A673 (cell line): ENCODE results near the gene ARPP21. TPM values are rescaled to one million over a fixed set of nuclear protein-coding genes. Genes with fewer than 3 reads are reported as not detected.

Source experiments
- BruUV-seq: library from RNA; stranded (reverse); fragments of 400-500 nt; replicated peaks from 2 replicates; lab custom pipeline; 2021; lab: Mats Ljungman, UMichigan
- CTCF ChIA-PET: fragments of 300-600 bp; sonication (Branson Sonifier 250); formaldehyde crosslinking; loops from one replicate; lab custom pipeline; 2022; ENCODE audit warnings: antibody characterized with exemption; lab: Charles Lee
- POLR2A ChIA-PET: fragments of 300-600 bp; sonication (Branson Sonifier 250); formaldehyde crosslinking; loops from one replicate; lab custom pipeline; 2022; ENCODE audit warnings: antibody characterized with exemption; ENCODE audit not compliant: low non-redundant PET; lab: Charles Lee
- DNase-seq: peaks from one replicate; pipeline ENCODE4 v3.0.0-alpha.2; 2015; ENCODE audit warnings: low spot score
- H3K27ac ChIP-seq: fragments of 200-600 bp; sonication (generic); 2 replicates; pipeline ENCODE4 v1.5.1; 2016; ENCODE audit warnings: mixed run types, low read depth, mild to moderate bottlenecking, mixed read lengths, antibody characterized with exemption, low read length; ENCODE audit not compliant: poor library complexity, severe bottlenecking
- H3K27me3 ChIP-seq: fragments of 200-600 bp; sonication (generic); replicated peaks from 2 replicates; pipeline ENCODE4 v1.6.1; 2017; ENCODE audit warnings: mixed run types, low read depth, mild to moderate bottlenecking, mixed read lengths, antibody characterized with exemption, low read length; ENCODE audit not compliant: insufficient read depth, poor library complexity
- H3K36me3 ChIP-seq: fragments of 200-600 bp; sonication (generic); 2 replicates; pipeline ENCODE4 v1.6.1; 2016; ENCODE audit warnings: mixed run types, mild to moderate bottlenecking, mixed read lengths, antibody characterized with exemption, low read length; ENCODE audit not compliant: insufficient read depth, poor library complexity, severe bottlenecking
- H3K4me1 ChIP-seq: fragments of 200-600 bp; sonication (generic); 2 replicates; pipeline ENCODE4 v1.6.1; 2017; ENCODE audit warnings: mixed run types, mild to moderate bottlenecking, mixed read lengths, antibody characterized with exemption, low read length; ENCODE audit not compliant: insufficient read depth, poor library complexity, severe bottlenecking
- H3K4me3 ChIP-seq: fragments of 200-600 bp; sonication (generic); 2 replicates; pipeline ENCODE4 v1.5.1; 2016; ENCODE audit warnings: low read depth, mixed run types, mild to moderate bottlenecking, mixed read lengths, low read length; ENCODE audit not compliant: poor library complexity, severe bottlenecking
- H3K9me3 ChIP-seq: fragments of 200-600 bp; sonication (generic); 2 replicates; pipeline ENCODE4 v1.6.1; 2016; ENCODE audit warnings: mixed run types, low read depth, mild to moderate bottlenecking, mixed read lengths, antibody characterized with exemption, low read length; ENCODE audit not compliant: poor library complexity, severe bottlenecking
- EZH2 ChIP-seq: fragments of 200-600 bp; sonication (generic); IDR thresholded peaks from 2 replicates; pipeline ENCODE4 v1.6.1; 2017; ENCODE audit warnings: borderline replicate concordance, low read depth, mild to moderate bottlenecking, mixed read lengths, antibody characterized with exemption, low read length; ENCODE audit not compliant: poor library complexity, severe bottlenecking
- intact Hi-C: fragments of 100-400 bp; cut with micrococcal nuclease; formaldehyde crosslinking; loops from one replicate; pipeline ENCODE4 v1.10.0; 2022; ENCODE audit not compliant: unreplicated experiment
- total RNA-seq: library from RNA; stranded (reverse); gene quantifications from 2 replicates; pipeline ENCODE4 v1.2.3, GENCODE V29; 2021
- TF ChIP-seq, protein P1 (sequence below): fragments of 300-800, 200-600 bp; sonication (generic); conservative IDR thresholded peaks from 2 replicates; pipeline ENCODE4 v1.5.1; 2017; ENCODE audit warnings: low read depth, mild to moderate bottlenecking, antibody characterized with exemption, low read length, moderate library complexity, mixed read lengths

Gene ARPP21
- total RNA-seq, 1 experiment from 2014 or later: not detected

DNA sequence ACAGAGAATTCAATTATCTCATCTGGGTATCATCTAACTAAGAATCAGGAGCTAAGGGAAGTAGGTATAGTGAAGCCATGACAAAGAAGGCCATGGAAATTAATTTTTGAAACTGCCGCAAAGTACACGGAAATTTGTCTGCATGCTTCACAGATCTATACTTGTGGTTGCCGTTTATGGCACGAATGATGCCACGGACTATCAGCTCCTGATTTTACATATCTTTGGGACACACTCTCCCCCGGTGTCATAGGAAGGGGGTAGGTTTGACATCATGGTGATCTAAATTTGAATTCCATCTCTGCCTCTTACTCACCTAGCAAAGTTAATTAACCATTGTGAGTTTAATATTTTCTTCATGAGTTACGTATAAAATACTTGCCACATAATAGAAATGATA is 14.0 kb downstream of the ARPP21 start:
- Histone ChIP-seq H3K9me3 (no peaks in the 10 kb centered on the region), H3K27me3 (no peaks in the 10 kb centered on the region), H3K4me3 (no peak overlapping the region), H3K36me3 (no peaks in the 10 kb centered on the region), H3K4me1 (no peaks in the 10 kb centered on the region), H3K27ac (no peak overlapping the region)
- ChIA-PET CTCF (no interaction called here), POLR2A (no interaction called here)
- no peak for DNase-seq
- BruUV-seq: no TSS peak
- intact Hi-C loops: no loop called here
- TF ChIP-seq, protein P1, sequence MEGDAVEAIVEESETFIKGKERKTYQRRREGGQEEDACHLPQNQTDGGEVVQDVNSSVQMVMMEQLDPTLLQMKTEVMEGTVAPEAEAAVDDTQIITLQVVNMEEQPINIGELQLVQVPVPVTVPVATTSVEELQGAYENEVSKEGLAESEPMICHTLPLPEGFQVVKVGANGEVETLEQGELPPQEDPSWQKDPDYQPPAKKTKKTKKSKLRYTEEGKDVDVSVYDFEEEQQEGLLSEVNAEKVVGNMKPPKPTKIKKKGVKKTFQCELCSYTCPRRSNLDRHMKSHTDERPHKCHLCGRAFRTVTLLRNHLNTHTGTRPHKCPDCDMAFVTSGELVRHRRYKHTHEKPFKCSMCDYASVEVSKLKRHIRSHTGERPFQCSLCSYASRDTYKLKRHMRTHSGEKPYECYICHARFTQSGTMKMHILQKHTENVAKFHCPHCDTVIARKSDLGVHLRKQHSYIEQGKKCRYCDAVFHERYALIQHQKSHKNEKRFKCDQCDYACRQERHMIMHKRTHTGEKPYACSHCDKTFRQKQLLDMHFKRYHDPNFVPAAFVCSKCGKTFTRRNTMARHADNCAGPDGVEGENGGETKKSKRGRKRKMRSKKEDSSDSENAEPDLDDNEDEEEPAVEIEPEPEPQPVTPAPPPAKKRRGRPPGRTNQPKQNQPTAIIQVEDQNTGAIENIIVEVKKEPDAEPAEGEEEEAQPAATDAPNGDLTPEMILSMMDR: no peak
- TF ChIP-seq EZH2: no peak

GRCh38 chr3:35654476-35654875 is 15.2 kb downstream of the ARPP21 start:
- Histone ChIP-seq H3K36me3 (no peaks in the 10 kb centered on the region), H3K4me1 (no peaks in the 10 kb centered on the region), H3K27ac (no peak overlapping the region), H3K4me3 (no peak overlapping the region), H3K9me3 (no peaks in the 10 kb centered on the region), H3K27me3 (no peaks in the 10 kb centered on the region)
- POLR2A ChIA-PET: no interaction called here
- no peak for DNase-seq
- CTCF ChIA-PET: no interaction called here
- intact Hi-C loops: no loop called here
- BruUV-seq: no TSS peak
- no peak for TF ChIP-seq EZH2
- TF ChIP-seq, protein P1: no peak

- Histone ChIP-seq H3K9me3 (no peaks in the 10 kb centered on the region), H3K27me3 (no peaks in the 10 kb centered on the region), H3K36me3 (no peaks in the 10 kb centered on the region), H3K27ac (no peak overlapping the region), H3K4me1 (peaks cover 5% of the 10 kb centered on the region), H3K4me3 (no peak overlapping the region)
- ChIA-PET CTCF (no interaction called here), POLR2A (no interaction called here)
- TF ChIP-seq EZH2: no peak
- TF ChIP-seq, protein P1: no peak
- intact Hi-C loops: no loop called here
- no peak for DNase-seq
- no TSS peak for BruUV-seq
These were observed 19.4 kb downstream of the ARPP21 start for GRCh38 chr3:35658686-35659085.
